HG03521 (cell line): ENCODE measurements around the gene PPP1R26.
"Not testable (repeated sequence)": the region's sequence is repeated elsewhere in the genome, so short reads cannot be mapped to it uniquely, and the experiment has no call there.

Source experiments
- ATAC-seq: cut with Tn5 transposase; IDR thresholded peaks from one replicate; pipeline ENCODE4 v1.9.1; 2021; ENCODE audit warnings: mild to moderate bottlenecking, moderate library complexity; ENCODE audit not compliant: unreplicated experiment

PPP1R26 gene

DNA sequence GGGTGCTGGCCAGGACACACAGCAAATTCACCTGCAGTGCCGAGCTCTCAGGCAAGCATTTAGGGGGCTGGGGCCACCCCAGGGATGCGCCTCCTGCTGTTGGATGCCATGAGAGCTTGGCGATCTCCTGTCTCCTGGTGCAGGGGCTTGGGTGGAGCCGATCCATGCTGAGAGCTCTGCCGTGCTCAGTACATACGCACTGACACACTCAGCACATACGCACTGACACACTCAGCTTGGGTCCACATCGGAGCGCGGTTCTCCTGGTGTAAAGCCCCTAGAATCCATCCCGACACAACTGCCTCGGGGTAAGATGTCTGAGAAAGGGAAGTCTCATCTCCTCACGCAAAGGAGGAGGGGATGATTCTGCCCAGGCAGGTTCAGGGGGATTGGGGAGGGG lies 56.0 kb downstream of the PPP1R26 start:
- ATAC-seq, result not testable (repeated sequence)

DNA sequence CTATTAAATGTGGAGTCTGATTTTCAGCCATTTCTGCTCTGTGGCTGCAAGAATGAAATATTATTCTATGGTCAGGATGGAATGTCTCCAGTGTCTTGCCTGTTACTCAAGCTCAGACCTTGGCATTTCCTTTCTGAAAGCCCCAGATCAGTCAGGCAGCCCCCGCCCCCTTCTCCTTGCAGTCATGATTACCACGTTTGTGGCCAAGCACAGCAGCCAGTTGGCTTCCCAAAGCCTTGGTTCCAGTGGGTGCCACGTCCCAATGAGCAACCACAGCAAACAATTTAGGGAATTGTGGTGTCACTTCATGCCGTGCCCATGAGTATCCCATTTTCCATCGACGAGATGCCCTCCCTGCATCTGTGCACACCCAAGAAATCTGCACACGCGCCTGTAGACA lies 56.6 kb downstream of the PPP1R26 start:
- no peak for ATAC-seq
